ENCODE results near the gene AGPS.
"Not testable (repeated sequence)": the region's sequence is repeated elsewhere in the genome, so short reads cannot be mapped to it uniquely, and the experiment has no call there.

The AGPS gene

DNA sequence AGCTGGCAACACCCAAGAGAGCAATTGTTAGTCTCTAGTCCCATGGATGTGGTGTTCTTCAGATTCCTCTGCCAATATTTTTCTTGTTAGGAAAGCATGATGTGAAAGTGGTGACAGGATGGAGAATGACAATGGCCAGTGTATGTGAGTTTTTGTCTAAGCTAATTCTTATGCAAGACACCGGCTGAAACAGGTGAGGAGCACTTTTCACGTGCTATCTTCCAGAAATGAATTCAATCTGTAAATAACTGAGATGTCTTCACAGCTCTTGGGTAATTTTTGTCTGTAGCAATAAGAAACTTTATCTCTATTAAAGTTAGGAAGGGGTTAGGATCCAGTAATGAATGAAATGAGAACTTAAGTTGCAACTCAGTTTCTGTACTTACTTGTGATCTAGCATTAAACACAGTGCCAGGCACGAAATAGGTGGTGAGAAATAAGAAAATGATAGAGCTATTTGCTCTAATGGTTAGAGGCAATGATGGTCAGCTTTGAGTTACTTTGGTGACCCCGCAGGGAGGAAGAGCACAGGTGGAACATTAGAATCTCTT lies 676 bp upstream of the AGPS start:
- DNase-seq = no peak

DNA sequence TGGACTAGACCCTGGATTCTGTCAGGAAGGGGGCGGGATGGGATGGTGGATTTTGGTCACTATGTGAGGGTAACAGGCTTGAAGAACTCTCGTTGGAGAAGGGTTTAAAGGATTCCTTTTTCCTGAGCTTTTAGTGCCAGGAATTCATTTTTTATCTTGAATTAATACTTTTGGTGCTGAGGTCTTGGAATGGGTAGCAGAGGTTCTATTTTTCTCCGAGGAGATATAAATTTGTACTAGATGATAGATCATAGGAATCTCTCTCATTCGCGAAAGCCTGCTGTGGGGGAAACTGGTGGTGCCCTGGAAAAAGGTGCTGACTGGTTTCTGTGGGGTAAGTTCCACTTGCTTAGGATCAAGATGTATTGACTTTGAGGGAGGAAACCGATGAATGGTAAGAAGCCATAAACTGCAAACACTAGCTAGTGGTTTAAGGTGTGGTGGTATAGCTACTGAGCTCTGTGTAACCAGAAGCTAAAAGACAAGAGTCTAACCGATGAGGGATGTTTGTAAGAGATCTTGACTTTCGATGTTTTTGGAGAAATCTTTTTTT lies 706 bp downstream of the AGPS start:
- DNase-seq = no peak

DNA sequence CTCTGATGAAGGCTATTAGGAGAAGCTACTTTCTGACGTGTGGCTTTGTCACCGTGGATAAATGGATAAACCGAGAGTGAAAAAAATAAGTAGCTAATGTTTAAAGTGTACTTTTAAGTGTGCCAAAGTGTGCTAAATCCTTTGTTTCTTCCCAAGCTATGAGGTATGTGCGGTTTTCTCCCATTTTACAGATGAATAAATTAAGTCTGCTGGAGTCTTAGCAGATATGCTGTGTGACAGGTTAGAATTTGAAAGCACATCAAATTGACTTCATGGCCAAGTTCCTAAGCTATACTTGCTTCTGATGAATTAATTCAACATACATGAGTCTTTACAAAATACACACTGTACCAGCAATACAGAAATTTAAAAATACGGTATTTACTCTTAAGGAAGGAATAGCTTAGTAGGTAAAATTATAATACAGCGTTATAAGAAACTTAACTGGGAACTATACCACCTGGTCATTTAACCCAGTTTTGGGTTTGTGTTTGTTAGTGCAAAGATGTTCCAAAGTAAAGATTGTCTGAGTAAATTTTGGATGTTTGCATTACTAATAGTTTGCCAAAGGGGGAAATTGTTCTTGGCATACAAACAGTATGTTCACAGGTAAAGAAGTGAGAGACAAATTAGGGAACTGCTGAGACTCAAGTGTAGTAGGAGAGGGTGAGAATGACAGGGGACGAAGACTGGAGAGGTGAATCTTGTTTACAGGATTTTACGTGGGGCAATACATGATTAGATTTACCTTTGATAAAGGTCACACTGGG lies 1.4 kb downstream of the AGPS start:
- DNase-seq = no peak

DNA sequence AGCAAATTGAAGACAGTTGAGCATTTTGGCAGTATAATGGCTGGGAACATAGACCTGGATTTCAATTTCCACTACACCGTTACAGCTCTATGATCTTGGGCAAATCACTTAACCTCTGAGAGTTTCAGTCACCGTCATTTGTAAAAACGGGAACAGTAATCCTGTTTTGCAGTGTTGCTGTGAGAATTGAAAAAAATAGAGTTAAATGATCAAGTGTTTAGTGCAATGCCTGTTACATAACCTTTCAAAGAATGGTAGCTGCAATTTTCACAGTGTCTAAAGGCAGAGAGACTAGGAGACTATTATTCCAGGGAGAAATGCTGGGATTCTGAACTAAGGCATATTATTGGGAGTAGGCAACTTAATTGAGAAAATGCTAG lies 2.0 kb downstream of the AGPS start:
- no peak for DNase-seq

DNA sequence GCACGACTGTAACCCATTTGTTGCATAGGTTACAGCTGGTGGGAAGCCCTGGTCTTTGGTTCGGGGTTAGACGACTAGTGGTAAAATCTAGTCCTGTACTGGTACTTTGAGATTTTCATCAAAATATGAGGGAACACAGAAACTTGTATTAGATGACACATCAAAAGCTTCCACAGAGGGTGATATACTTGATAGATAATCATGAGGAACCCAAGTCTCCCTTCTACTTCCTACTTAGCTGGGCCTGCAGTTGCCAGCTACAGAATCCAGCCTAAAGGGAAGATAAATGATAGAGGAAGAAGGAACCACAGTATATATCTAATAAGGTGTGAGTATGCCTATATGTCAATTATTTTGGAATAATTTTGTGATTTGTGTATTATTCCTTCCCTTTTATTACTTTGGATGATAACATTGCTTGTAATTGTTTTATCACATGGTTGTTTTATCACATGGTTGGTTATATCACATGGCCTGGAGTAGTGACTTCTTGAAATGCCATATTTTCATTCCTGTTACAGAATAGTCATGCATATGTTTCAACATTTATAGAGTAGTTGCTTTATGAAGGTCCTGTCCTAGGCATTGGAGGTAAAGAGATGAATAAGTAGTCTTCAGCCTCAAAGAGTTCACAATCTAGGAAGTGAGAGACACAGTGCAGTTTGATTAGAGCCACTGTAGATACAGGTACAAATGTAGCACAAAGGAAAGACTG lies 2.9 kb downstream of the AGPS start:
- no peak for DNase-seq

DNA sequence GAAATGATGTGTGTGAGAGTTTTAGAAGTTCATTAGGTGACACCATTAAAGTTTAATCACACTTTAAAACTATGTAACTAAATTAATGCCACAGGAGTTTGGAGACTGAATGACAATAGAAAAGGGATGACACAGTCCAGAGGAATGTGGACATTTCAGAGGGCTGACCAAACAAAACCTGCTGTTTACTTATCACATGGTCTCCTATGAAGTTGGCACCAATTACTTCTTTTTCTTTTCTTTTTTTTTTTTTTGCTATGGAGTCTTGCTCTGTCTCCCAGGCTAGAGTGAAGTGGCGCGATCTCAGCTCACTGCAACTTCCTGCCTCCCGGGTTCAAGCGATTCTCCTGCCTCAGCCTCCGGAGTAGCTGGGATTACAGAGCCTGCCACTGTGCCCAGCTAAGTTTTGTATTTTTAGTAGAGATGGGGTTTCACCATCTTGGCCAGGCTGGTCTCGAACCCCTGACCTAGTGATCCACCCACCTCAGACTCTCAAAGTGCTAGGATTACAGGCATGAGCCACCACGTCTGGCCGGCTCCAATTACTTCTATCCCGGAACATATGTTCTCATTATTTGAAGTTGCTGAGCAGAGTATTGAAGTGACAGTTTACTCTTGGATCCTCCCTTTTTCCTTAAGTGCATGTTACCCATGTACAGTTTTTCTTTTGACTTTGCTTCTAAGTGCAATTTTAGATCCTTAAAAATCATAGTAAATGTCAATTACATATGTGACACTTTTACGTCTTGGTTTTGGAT lies 4.3 kb downstream of the AGPS start:
- DNase-seq = no peak

DNA sequence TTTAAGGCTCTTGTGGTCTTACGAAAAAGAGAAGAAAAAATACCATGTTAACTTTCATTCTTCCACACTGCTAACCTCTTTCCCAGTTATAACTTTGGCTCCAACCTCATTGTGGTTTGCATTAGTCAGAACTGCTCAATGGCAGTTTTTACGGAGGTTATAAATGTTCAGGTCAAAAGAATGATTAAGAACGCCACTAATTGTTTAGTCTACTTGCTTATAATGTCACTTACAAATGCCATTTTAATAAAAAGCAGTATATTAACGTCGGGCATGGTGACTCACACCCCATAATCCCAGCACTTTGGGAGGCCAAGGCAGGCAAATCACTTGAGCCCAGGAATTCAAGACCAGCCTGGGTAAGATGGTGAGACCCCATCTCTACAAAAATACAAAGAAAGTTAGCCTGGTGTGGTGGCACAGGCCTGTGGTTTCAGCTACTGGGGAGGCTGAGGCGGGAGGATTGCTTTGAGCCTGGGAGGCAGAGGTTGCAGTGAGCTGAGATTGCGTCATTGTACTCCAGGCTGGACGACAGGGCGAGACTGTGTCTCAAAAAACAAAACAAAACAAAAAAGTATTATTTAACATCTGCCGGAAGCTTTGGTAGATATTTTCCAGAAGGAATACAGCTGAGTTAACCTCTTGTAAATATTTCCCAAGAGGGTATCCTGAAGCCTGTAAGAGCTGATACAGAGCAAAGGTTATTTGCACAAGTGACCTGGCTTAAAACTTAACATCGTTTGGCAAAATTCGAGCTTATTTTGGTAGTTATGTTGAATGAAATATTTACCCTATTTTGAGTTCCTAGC lies 5.1 kb downstream of the AGPS start:
- DNase-seq = no peak

DNA sequence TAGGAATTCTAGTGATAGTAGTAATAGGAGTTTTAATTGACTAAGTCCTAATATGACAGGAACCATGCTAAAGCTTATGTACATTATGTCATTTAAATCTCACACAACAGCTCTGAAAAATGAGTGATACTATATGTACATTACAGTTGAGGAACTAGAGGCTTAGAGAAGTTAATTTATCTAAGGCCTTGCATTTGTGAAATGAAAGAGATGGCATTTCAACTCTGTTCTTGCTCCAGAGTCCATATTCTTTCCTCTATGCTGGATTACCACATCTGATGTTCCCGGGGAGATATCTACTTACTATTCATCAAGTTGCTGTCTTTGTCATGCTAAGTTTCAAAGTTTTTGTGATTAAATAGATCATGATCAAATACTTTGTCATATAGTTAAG lies 5.7 kb downstream of the AGPS start:
- DNase-seq = no peak

DNA sequence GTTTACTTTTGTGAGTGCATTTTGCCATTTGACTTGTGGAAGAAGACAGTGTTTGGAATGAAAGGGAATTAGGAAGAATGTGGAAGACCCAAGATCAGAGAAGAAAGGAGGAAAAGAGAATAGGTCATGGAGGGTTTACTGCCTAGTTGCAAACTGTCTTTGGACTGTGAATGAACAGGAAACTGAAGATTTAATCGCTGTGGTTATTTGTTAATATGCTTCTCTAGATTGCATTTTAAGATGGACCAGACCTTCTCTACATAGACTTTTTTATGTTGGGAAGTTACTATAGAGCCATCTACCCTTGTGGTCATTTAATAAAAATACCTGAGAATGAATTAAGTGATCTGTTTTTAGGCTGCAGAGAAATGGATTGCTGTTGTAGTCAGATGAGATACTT lies 6.2 kb downstream of the AGPS start:
- DNase-seq = no peak

DNA sequence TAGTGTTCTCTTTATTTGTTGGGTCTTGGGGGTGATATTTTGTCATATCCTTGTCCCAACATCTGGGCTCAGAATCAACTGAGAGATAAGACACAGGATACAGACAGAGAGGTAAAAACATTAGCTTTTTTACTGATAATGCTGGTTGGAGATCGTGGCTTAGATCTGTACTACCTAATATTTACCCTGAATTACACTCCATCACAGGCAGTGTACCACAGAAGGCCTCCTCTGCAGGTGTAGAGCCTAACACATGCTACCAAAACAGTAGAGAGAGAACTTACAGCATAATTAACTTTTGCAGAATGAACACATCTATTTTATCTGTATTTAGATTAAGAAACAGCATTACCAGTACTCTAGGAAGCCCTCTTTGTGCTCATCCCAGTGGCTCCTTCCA lies 6.8 kb downstream of the AGPS start:
- DNase-seq = no peak

DNA sequence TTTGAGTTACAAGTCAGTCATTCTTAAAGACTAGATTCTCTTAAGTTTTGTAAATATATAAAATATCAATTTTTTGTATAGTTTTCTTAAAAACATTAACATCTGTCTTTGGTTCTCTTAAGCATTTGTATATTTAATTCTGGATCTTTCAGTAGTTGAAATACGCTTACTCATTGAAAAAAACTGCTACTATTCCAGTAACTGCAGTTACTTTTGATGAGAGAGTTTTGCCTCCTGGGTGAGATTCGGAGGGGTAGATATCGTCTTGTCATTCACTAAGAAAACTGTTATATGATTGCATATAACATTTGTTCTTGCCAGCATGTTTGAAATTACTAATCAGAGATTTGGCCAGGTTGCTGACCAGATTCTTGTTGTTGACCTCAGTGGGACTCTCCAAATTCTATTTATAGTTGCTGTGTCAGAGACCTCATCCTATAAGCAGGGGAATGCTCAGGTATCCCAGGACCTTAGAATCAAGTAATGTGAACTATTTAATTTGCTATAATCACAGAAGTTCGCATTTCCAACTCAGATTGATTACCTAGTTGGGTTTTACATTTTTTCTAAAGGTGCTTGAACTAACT lies 7.9 kb downstream of the AGPS start:
- no peak for DNase-seq

DNA sequence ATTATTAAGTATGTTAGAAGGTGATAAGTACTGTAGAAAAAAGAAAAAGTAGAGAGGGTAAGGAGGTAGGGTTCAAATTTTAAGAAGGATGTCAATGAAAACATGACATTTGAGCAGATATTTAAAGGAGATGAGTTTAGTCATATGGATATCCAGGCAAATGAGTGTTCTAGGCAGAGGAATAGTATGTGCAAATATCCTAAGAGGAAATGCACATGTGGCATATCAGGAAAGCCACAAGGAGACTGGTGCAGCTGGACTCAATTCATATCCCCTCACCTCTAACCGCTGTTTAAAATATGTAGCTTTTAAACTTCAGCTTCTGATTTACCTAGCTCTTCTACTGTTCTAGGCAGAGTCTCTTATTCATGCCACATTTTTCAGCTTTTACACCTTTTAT lies 9.5 kb downstream of the AGPS start:
- no peak for DNase-seq

DNA sequence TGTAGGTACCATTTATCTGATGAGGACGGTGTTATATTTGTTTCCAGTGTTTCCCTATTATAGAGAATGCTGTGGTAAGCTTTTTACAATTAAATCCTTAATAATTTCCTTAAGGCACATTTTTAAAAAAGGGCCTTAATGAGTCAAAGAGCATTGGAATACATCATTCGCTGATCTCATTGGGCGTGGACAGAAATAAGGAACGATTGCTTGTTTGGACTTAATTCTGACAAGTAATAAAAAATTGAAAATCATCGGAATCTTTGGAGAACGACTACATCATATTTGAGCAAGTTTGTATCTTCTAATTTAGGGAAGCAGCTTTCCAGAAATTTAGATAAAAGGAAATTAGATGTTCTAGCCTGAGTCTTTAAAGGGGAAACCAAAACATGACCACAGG lies 11.3 kb downstream of the AGPS start:
- DNase-seq = no peak

DNA sequence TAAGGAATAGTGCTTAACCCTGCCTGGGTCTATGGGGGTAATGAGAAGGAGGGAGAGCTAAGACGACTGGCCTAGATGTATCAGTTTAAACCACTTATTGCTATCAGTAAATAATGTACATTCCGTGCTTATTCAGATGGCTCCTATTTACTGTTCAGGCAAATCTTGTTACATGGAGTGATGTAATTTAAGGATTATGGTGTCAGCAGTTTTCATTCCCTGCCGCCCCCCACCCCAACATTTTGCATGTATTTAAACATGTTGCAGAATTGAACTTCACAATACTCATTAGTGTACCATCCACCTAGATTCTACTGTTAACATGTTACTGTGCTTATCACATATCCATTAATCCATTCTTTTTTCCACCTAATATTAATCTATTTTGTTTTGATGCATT lies 11.7 kb downstream of the AGPS start:
- no peak for DNase-seq

DNA sequence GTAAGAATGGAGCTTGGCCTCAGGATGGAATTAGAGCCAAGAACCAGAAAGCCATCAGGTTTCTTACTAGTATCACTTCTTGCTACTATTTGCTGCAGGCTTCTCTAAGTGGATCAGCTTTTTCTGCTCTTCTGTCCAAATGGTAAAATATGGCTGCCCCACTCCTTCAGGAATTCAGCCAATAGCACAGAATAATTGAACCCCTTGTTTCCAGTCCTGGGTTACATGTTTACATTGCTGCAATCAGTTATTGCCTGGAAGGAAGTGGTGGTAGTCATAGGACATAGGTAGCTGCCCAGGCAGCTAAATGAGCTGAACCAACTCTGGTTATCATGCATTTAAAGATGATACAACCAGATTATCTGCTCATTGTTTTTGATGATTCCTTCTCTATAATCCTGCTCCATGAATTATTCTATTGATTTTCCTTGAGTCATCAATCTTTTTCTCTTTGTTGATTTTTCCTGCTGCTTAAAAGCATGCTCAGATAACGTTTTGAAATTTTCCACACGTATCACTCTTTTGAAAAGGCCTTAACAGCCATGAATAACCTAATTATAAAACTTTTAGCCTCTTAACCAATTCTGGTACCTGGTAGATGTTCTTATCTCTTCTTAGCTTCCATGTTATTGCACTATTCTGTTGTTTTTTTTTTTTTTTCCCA lies 12.6 kb downstream of the AGPS start:
- DNase-seq = no peak

DNA sequence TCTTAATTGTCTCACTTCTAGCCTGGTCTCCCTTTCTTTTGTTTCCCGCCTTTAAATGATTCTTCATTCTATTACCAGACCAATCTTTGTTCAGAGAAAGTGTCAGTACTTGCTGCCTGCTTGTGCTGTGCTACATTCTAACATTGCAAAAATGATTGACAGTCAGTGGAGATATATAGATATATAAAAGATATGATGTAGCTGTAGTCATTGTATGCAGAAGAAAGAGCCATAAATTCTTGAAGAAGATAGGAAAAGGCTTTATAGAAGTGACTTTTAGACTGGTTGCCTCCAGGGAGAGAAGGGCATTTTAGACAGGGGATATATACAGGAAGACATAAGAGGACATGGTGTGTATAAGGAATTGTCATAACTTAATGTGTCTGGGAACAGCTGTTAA lies 13.6 kb downstream of the AGPS start:
- no peak for DNase-seq

DNA sequence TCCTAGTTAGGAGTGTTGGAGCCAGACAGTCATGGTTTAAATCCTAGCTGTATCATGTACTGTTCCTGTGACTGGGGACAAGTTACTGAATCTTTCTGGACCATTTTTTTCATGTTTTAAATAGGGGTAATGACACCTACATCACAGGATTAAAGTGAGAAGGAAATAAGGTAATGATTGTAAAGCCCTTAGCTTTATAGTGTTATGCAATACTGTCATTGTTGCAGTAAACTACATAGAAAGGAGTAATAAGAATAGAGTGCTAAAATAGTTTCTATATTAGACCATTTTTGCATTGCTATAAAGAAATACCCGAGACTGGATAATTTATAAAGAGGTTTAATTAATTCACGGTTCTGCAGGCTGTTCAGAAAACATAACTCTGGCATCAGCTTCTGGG lies 14.5 kb downstream of the AGPS start:
- DNase-seq = no peak

DNA sequence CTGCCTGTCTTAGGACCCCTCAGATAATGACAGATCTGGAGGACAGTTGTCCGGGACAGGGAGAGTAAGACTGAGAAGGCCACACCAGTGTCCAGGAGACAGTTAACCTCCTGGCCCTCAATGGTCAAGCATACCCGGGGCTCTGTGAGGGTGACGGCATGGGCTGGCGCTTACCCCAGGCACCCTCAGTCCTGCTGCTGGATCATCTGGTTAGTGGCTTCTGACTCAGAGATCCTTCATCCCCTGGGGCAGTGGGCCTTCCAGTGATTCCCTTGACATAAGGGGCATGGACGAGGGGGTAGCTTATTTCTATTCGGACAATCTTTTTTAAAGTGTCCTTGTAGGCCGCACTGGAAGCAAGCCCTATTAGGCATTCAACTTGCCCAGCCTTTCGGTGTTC lies 18.1 kb downstream of the AGPS start:
- DNase-seq = not testable (repeated sequence)

DNA sequence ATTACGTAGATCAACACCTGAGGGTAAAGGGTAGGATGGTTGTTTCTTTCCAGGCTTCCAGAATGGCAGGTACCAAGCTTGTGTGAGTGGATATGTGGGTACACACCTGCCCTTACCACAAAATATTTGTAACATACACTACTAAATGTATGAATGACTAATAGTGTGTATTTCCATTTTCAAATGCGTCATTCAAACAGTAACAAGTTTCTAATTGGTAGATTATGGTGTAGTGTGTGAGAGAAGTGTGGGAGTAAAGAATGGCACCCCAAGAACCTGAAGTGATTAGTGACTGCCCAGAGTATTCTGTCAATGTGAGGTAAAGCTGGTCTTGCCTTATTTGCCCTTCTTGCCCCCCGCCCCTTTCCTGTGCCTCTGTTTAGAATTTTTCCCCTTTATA lies 21.1 kb downstream of the AGPS start:
- no peak for DNase-seq

DNA sequence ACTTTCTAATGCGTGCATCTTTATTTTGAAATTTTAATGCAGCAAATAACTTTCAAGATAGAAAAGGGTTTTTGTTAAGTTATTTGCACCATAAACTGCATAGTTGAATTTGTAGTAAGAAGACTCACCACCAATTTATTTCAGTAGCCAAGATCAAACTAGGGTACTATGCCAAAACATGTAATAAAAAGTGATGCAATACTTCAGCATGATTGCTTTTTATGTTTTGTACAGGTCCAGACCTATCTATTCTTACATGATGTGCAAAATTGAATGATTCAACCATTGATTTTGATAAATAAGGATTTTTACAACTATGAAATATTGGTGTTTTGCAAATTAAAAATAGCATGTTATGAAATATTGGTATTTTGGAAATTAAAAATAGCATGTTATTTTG lies 26.7 kb downstream of the AGPS start:
- DNase-seq = no peak

DNA sequence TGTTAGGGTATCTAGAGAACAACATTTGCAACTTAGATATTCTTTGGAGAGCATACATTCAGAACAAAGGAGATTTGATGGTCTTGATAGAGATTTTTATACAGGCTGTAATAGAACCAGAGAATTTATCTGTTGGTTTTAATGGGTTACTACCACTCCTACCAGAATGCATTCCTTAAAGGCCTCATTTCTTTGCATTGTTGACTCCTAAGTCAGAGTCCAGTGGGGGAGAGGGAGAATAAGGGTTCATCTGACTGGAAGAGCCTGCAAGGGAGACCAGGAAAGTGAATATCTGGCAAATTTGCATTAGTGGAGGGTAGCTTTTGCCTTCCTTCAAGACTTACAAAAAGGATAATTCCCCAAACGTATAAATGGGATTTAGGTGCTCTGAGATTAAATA lies 29.7 kb downstream of the AGPS start:
- no peak for DNase-seq

DNA sequence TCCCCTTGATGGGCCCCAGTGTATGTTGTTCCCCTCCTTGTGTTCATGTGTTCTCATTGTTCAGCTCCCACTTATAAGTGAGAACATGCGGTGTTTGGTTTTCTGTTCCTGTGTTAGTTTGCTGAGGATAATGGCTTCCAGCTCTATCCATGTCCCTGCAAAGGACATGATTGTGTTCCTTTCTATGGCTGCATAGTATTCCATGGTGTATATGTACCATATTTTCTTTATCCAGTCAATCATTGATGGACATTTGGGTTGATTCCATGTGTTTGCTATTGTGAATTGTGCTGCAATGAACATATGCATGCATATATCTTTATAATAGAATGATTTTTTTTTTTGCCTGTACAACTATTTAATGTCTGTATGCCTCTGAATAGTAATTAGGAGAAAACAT lies 31.5 kb downstream of the AGPS start:
- not testable (repeated sequence) for DNase-seq
